Fibroblast of lung (primary cell): ENCODE measurements around the gene HIRA. TPM values are rescaled to one million over a fixed set of nuclear protein-coding genes. Genes with fewer than 3 reads are reported as not detected.

Experiments used
- DNase-seq, 2 donors: peaks; one replicate each; pipeline versions ENCODE4 v3.0.0 to v3.0.0-alpha.2; 2010; ENCODE audit warnings: low read depth in 2 of 2
- H2AFZ ChIP-seq: 2 replicates; pipeline ENCODE4 v1.5.1; 2012; ENCODE audit warnings: low read length, control low read depth, inconsistent platforms
- H3K27ac ChIP-seq: 2 replicates; pipeline ENCODE4 v1.5.1; 2011; ENCODE audit warnings: low read length, control low read depth; ENCODE audit not compliant: insufficient read depth
- H3K27me3 ChIP-seq: 2 replicates; pipeline ENCODE4 v1.5.1; 2011; ENCODE audit warnings: mild to moderate bottlenecking, low read length; ENCODE audit not compliant: control insufficient read depth, insufficient read depth
- H3K36me3 ChIP-seq: 2 replicates; pipeline ENCODE4 v1.5.1; 2011; ENCODE audit warnings: low read length; ENCODE audit not compliant: control insufficient read depth, insufficient read depth
- H3K4me1 ChIP-seq: 2 replicates; pipeline ENCODE4 v1.5.1; 2011; ENCODE audit warnings: low read length; ENCODE audit not compliant: control insufficient read depth, insufficient read depth; ENCODE audit errors: extremely low read depth
- H3K4me2 ChIP-seq: 2 replicates; pipeline ENCODE4 v1.5.1; 2011; ENCODE audit warnings: low read length, control low read depth; ENCODE audit not compliant: insufficient read depth; ENCODE audit errors: extremely low read depth
- H3K4me3 ChIP-seq, 4 experiments: fragments of 200-600 bp in 1 of 4; sonication (generic) in 1 of 4; replicated peaks in 1 of 4; 2 replicates each; pipeline ENCODE4 v1.5.1; 2011 to 2016; ENCODE audit warnings: low read length in 4 of 4, low read depth in 3 of 4, mild to moderate bottlenecking in 3 of 4, control low read depth in 2 of 4, inconsistent platforms in 1 of 4, mixed read lengths in 1 of 4; ENCODE audit not compliant: insufficient read depth in 1 of 4; ENCODE audit errors: control extremely low read depth in 1 of 4
- H3K79me2 ChIP-seq: 2 replicates; pipeline ENCODE4 v1.5.1; 2012; ENCODE audit warnings: mild to moderate bottlenecking, low read length, inconsistent platforms; ENCODE audit not compliant: control insufficient read depth, insufficient read depth
- H3K9ac ChIP-seq: 2 replicates; pipeline ENCODE4 v1.5.1; 2011; ENCODE audit warnings: mild to moderate bottlenecking, low read length, control low read depth; ENCODE audit not compliant: insufficient read depth
- H3K9me3 ChIP-seq: 2 replicates; pipeline ENCODE4 v1.5.1; 2012; ENCODE audit warnings: low read depth, low read length; ENCODE audit not compliant: control insufficient read depth, insufficient read depth
- H4K20me1 ChIP-seq: 2 replicates; pipeline ENCODE4 v1.5.1; 2011; ENCODE audit warnings: low read length; ENCODE audit not compliant: control insufficient read depth, insufficient read depth; ENCODE audit errors: extremely low read depth
- CTCF ChIP-seq, 2 donors: IDR thresholded peaks in 1 of 2; conservative IDR thresholded peaks in 1 of 2; 1 replicate in 1 of 2; 2 replicates in 1 of 2; pipeline ENCODE4 v1.5.1; 2011 to 2012; ENCODE audit warnings: low read length in 2 of 2, control low read depth in 1 of 2, inconsistent platforms in 1 of 2, low read depth in 1 of 2, mild to moderate bottlenecking in 1 of 2
- EZH2 ChIP-seq: IDR thresholded peaks from 2 replicates; pipeline ENCODE4 v1.5.1; 2012; ENCODE audit warnings: low read length, control low read depth, mild to moderate bottlenecking; ENCODE audit errors: missing control alignments
- polyA plus RNA-seq, 2 donors: library from polyadenylated mRNA; depleted of rRNA in 1 of 2; stranded (reverse) in 1 of 2; unstranded in 1 of 2; fragments of >200 nt; gene quantifications; 2 replicates each; pipeline ENCODE4 v1.2.1, GENCODE V29; 2011 to 2012; ENCODE audit warnings: missing spikeins in 1 of 2
- total RNA-seq: library from RNA; depleted of rRNA; stranded (reverse); fragments of >200 nt; gene quantifications from 2 replicates; pipeline ENCODE4 v1.2.1, GENCODE V29; 2014

The HIRA gene
- total and polyA plus RNA-seq, 2 donors (not counting 1 experiment from before 2014, with no cell fraction given): 19.2 to 20.5 TPM

- Histone ChIP-seq H3K4me1 (peaks cover 5% of the 10 kb centered on the region), H3K9ac (peak overlapping the region; percentile 84), H3K27ac (peak overlapping the region; percentile 89), H3K79me2 (peaks cover 54% of the 10 kb centered on the region), H4K20me1 (peaks cover 1% of the 10 kb centered on the region), H3K27me3 (no peaks in the 10 kb centered on the region), H3K4me3 (peak overlapping the region; percentile 84 to 91 (median 88)), H2AFZ (no peak overlapping the region), H3K4me2 (peak overlapping the region; percentile 100), H3K9me3 (no peaks in the 10 kb centered on the region), H3K36me3 (peaks cover 2% of the 10 kb centered on the region)
- TF ChIP-seq EZH2: no peak
- no peak for TF ChIP-seq CTCF (conservative IDR thresholded peaks at IDR 0.05 in 1 of 2, IDR thresholded peaks at IDR 0.05 in 1 of 2; ENCODE audit: low read depth in 1 of 2, low read length in 2 of 2)
- peak; percentile 78 to 80 for DNase-seq
These were observed 1.3 kb downstream of the HIRA start for GRCh38 chr22:19429950-19430889.

DNA sequence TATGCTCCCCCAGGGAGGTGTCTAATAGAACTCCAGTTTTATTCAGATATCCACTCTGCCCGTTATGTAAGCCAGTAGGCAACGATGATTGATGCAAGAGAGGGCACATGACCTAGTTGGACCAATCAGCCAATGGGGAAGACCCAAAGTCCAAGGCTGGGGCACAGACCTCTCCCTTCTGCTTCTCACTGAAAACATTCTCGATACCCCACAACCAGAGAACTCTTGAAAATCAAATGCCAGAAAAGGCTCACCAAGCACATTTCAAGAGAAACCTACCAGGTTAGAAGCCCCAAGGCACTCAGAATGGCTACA is 7.4 kb downstream of the HIRA start:
- no peaks in the 10 kb centered on the region for H3K27me3 ChIP-seq
- H4K20me1 ChIP-seq: peaks cover 2% of the 10 kb centered on the region

More for the DNA sequence above, 7.4 kb downstream of the HIRA start:
- Histone ChIP-seq H3K36me3 (no peaks in the 10 kb centered on the region), H3K4me3 (no peak overlapping the region), H3K9ac (no peak overlapping the region), H3K4me1 (no peaks in the 10 kb centered on the region), H2AFZ (no peak overlapping the region), H3K4me2 (no peak overlapping the region), H3K79me2 (peaks cover 86% of the 10 kb centered on the region), H3K9me3 (no peaks in the 10 kb centered on the region), H3K27ac (no peak overlapping the region)
- TF ChIP-seq EZH2 (no peak), CTCF (conservative IDR thresholded peaks at IDR 0.05 in 1 of 2, IDR thresholded peaks at IDR 0.05 in 1 of 2; ENCODE audit: low read depth in 1 of 2, low read length in 2 of 2) (no peak)
- no peak for DNase-seq
